Stimulated activated CD8-positive, alpha-beta memory T cell treated with anti-CD3 and anti-CD28 coated beads, Interleukin-15, amount 100 ng/mL, for 48 hours (primary cell): ENCODE results near the gene RBM38.

Experiments
- DNase-seq, 2 donors: peaks; one replicate each; pipeline ENCODE4 v3.0.0-alpha.2; 2020; ENCODE audit warnings: low read depth in 2 of 2

Gene RBM38

DNA sequence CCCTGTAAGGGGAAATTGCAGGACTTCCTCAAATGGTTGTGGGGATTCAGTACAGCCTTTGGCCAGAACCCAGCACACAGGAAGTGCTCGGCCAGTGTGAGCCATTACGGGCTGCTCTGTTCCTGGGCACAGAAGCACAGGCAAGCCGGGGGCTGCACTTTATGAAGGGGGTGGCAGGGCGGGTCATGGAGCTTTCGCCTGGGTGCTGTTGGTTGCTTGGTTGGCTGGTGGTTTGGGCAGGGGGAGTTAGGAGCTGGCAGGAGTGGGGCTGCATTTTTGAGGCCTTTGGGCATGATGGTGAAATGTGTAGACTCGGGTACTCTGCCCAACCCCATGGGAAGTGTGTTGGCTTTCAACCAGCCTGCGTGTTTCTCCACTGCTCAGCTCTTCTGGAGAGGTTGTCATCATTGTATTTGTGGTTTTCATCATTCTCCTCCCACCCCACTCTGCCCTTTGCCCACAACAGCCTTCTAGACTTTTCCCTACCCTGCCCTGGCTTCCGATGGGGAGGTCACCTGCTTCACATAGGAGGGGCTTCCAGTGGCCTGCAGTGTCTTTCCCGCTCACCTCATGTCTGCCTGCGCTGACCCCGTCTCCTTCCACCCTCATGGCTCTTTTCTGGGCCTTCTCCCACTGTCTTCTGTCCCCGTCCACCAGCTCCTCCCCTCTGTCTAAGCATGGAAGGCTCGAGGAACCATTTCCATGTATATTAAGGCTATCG is 16.1 kb upstream of the RBM38 start:
- no peak for DNase-seq

GRCh38 chr20:57375652-57376230 is 15.5 kb upstream of the RBM38 start:
- no peak for DNase-seq

GRCh38 chr20:57377350-57377749 is 13.8 kb upstream of the RBM38 start:
- DNase-seq, result no peak

- no peak for DNase-seq
These were observed 13.1 kb upstream of the RBM38 start for GRCh38 chr20:57378107-57378506.

GRCh38 chr20:57378646-57379262 is 12.4 kb upstream of the RBM38 start:
- DNase-seq, result no peak

GRCh38 chr20:57379263-57379647 is 11.9 kb upstream of the RBM38 start:
- DNase-seq, result no peak

- no peak for DNase-seq
These were observed 11.0 kb upstream of the RBM38 start for GRCh38 chr20:57380081-57380750.

DNA sequence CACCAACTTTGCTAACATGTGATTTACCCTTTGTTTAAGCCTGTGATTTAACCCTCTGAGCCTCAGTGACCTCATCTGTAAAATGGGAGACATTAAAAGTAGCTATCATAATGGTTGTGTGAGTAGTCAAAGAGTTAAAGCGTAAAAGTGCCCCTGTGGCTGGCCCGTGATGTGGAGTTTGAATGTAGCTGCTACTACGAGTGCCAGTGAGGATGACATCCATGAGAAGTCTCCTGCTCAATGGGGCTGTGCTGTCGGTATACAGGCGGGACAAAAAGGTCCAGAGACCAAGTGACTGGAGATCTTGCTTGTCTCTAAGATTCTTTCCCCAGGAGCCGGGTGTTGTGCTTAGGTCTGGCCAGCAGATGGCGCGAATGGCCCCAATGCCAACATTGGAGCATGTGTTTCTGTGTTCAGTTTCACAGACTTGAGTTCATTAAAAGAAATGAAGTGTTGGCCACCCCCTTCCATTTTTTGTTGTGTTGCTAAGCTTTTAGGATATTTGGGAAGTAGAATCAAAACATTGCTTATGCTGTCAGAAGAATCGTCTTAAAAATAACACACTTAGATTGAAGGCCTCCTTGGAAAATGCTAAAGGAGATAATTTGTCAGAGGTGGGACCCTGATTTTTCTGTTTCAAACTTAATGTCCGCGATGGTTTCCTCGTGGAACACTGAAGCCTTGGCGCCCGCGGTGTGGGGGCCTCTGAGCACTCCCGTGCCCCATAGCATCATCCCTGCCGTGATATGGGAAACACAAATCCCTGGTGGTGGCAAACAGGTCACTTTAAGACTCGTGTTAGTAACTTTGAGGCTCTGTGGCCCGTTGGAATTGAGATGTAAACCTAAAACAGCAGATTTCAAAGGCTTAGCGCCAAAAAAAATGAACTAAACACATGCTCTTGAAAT is 9.3 kb upstream of the RBM38 start:
- peak; percentile 64 for DNase-seq

GRCh38 chr20:57382516-57382915 is 8.7 kb upstream of the RBM38 start:
- no peak for DNase-seq

- DNase-seq, result no peak
These were observed 7.5 kb upstream of the RBM38 start for GRCh38 chr20:57383447-57384347.

GRCh38 chr20:57384486-57384885 is 6.7 kb upstream of the RBM38 start:
- DNase-seq, result no peak

DNA sequence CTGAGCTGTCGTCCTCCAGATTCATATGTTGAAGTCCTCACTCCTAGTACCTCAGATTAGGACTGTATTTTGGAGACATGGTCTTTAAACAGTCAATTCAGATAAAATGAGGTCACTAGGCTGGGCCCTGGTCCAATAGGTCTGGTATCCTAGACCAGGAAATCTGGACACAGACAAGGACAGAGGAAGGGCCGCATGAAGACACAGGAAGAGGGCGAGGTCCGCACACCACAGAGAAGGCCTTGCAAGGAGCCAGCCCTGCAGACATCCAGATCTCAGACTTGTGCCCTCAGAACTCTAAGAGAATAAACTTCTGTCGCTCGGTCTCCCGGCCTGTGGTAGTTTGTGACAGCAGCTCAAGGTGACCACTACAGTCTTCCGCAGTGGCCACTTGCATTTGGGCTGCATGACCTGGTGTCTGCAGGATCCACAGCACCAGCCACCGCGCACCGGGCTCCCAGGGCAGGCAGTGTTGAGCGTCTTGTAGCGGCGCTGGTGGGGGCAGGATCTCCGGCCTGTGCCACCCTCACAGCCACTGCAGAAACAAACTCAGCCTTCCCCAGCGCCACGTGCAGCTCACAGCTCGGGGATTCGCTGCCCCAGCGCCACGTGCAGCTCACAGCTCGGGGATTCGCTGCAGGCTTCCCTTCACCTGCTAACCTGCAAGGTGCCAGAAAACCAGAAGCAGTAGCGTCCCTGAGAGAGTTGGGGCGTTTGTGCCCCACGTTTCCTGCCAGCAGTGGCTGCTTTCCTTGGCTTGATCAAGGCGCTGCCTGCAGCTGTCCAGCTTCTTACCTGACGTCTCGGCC is 6.0 kb upstream of the RBM38 start:
- no peak for DNase-seq

DNA sequence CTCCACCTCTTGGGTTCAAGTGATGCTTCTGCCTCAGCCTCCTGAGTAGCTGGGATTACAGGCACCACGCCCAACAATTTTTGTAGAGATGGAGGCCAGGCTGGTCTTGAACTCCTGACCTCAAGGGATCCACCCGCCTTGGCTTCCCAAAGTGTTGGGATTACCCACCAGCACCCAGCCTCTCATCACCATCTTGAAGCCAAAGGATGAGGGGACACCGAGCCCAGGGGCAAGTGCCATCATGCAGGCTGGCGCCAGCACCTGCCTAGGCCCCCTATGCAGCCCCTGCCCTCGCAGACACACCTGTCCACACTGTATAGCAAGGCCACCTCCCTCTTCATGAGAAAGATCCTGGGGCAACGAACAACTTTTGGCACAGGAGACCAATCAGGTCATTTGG is 5.3 kb upstream of the RBM38 start:
- DNase-seq, result no peak

DNA sequence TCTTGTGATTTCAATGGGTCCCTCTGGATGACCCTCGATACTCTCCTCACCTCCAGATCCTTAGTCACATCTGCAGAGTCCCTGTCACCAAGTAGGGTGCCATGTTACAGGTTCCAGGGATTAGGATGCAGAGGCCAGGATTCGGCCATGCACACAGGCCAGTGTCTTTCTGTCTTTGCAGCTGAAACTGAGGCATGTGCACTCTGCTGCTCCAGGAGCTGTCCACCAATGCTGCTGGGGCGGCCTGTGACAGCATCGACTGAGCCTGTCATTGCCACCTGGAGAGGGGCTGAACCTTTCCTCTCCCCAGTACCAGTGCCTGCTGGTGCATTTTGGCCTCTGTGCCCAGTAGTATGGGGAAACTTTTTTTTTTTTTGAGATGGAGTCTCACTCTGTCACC is 4.4 kb upstream of the RBM38 start:
- DNase-seq, result no peak

GRCh38 chr20:57387463-57387862 is 3.7 kb upstream of the RBM38 start:
- no peak for DNase-seq

GRCh38 chr20:57387945-57388371 is 3.2 kb upstream of the RBM38 start:
- DNase-seq, result no peak

DNA sequence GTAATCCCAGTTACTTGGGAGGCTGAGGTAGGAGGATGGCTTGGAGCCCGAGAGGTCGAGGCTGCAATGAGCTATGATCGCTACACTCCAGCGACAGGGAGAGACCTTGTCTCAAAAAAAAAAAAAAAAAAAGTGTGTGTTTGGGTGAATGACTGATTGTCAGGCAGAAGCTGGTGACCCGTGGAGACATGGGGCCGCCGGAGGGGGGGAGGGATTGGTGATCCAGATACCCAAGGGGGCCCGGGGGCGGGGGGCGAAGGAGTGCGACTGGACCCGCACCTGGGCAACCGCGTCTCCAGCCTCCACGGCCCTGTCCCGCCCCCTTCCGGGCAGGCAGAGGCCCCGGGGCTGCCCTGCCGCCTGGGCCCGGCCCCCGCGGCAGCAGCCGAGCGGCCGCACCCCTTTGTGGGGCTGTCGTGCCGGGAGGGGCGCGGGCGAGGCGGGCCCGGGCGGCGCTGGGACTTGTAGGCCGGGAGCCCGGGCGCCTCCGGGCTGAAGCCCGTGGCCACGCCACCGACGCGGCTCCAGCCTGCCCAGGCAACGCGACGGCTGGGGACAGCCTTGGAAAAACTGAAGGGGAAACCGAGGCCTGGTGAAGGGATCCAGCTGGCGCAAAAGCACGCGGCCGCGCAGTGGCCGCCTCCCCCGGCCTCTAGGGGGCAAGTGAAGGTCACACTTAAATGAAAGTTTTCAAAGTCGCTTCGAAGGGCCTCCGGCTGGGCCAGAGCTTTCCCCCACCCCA is 2.1 kb upstream of the RBM38 start:
- DNase-seq, result peak; percentile 48 to 56

DNA sequence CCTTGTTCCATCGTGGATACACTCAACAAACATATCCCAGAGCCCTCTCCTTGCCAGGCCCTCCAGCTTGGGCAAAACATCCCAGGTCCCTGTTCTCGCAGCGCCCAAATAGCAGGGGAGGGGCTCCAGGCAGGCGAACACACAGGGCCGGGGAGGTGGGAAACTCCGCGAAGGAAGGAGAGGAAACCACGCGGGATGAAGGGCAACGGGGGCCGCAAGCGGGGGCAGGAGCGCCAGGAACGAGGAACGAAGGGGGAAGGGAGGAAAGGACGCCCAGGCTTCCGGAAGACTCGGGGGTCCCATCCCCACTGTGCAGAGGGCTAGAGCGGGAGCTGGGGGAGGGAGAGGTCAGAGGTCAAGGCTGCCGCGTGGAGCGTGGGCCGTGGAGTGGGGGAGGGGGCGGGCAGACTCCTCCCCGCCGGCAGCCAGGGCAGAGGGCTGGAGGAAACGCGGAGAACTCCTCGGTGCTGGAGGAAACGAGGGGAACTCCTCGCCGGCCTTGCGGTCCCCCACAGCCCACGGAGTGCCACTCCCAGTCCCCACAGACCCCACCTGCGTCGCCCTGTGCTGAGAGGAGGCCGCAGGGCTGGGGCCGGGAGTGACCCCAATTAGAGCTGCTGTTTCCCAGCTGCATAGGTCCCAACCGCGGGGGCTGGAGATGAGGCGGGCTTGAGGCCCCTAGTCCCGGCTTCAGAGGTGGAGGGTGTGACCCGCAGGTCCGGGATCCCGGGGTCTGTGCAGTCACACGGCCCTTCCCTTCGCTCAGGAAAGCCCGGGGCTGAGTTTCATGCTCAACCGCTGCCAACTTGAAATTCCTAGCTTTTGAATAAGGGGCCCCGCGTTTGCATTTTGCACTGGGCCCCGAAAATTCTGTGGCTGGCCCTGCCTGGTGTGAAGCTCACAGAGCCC is 1.2 kb upstream of the RBM38 start:
- DNase-seq, result peak; percentile 61 to 65
